Mucosa of rectum (tissue), 2 donors: Measurements from ENCODE around the gene RASEF.
"Not testable (repeated sequence)": the region's sequence is repeated elsewhere in the genome, so short reads cannot be mapped to it uniquely, and the experiment has no call there.

Source experiments
- H3K27ac ChIP-seq, 2 donors: one replicate each; pipeline ENCODE4 v1.7.0; 2013; ENCODE audit warnings: inconsistent platforms in 2 of 2, low read depth in 2 of 2, low read length in 2 of 2
- H3K27me3 ChIP-seq, 2 donors: one replicate each; pipeline ENCODE4 v1.7.0; 2013; ENCODE audit warnings: low read length in 2 of 2; ENCODE audit not compliant: control insufficient read depth in 2 of 2, insufficient read depth in 2 of 2
- H3K36me3 ChIP-seq, 2 donors: one replicate each; pipeline ENCODE4 v1.7.0; 2013; ENCODE audit warnings: low read length in 2 of 2; ENCODE audit not compliant: control insufficient read depth in 2 of 2, insufficient read depth in 2 of 2
- H3K4me1 ChIP-seq, 2 donors: one replicate each; pipeline ENCODE4 v1.7.0; 2013; ENCODE audit warnings: low read length in 2 of 2, mild to moderate bottlenecking in 1 of 2; ENCODE audit not compliant: control insufficient read depth in 2 of 2, insufficient read depth in 2 of 2
- H3K4me3 ChIP-seq, 2 donors: one replicate each; pipeline ENCODE4 v1.7.0; 2013; ENCODE audit warnings: low read length in 2 of 2
- H3K9ac ChIP-seq, 2 donors: one replicate each; pipeline ENCODE4 v1.7.0; 2013; ENCODE audit warnings: low read length in 2 of 2, low read depth in 1 of 2, mild to moderate bottlenecking in 1 of 2
- H3K9me3 ChIP-seq, 2 donors: one replicate each; pipeline ENCODE4 v1.7.0; 2013; ENCODE audit warnings: low read length in 2 of 2; ENCODE audit not compliant: control insufficient read depth in 2 of 2
- donor health status: healthy.
- donor health status: Normal muscosa, but diverticular disease.

Gene RASEF

GRCh38 chr9:83075932-83076331 is 13.0 kb upstream of the RASEF start:
- H3K36me3 ChIP-seq, H3K27ac ChIP-seq, H3K9ac ChIP-seq, H3K4me3 ChIP-seq, H3K4me1 ChIP-seq, H3K9me3 ChIP-seq, H3K27me3 ChIP-seq: not testable (repeated sequence)

- H3K36me3 ChIP-seq, H3K4me3 ChIP-seq, H3K9ac ChIP-seq, H3K27me3 ChIP-seq, H3K9me3 ChIP-seq, H3K4me1 ChIP-seq, H3K27ac ChIP-seq: not testable (repeated sequence)
These were observed 9.6 kb upstream of the RASEF start for GRCh38 chr9:83072498-83072897.

- H3K27ac ChIP-seq = no peak overlapping the region
- H3K4me1 ChIP-seq = no peaks in the 10 kb centered on the region
- no peaks in the 10 kb centered on the region for H3K9me3 ChIP-seq
- no peaks in the 10 kb centered on the region for H3K27me3 ChIP-seq
- H3K4me3 ChIP-seq = no peak overlapping the region
- no peak overlapping the region for H3K9ac ChIP-seq
- peaks cover 0 to 3% of the 10 kb centered on the region in 2 donors for H3K36me3 ChIP-seq
These were observed 8.7 kb upstream of the RASEF start for GRCh38 chr9:83071626-83072025.

- H3K27ac ChIP-seq = no peak overlapping the region
- H3K9me3 ChIP-seq = no peaks in the 10 kb centered on the region
- H3K9ac ChIP-seq = no peak overlapping the region
- no peaks in the 10 kb centered on the region for H3K4me1 ChIP-seq
- peaks cover 0 to 3% of the 10 kb centered on the region in 2 donors for H3K36me3 ChIP-seq
- no peaks in the 10 kb centered on the region for H3K27me3 ChIP-seq
- no peak overlapping the region for H3K4me3 ChIP-seq
These were observed 7.3 kb upstream of the RASEF start for GRCh38 chr9:83070261-83070660.

GRCh38 chr9:83069651-83070050 is 6.7 kb upstream of the RASEF start:
- Histone ChIP-seq H3K36me3 (peaks cover 0 to 3% of the 10 kb centered on the region in 2 donors), H3K4me3 (no peak overlapping the region), H3K9ac (no peak overlapping the region), H3K4me1 (no peaks in the 10 kb centered on the region), H3K27me3 (no peaks in the 10 kb centered on the region), H3K9me3 (no peaks in the 10 kb centered on the region), H3K27ac (no peak overlapping the region)

GRCh38 chr9:83068414-83068813 is 5.5 kb upstream of the RASEF start:
- no peak overlapping the region for H3K9ac ChIP-seq
- H3K27me3 ChIP-seq = no peaks in the 10 kb centered on the region
- no peaks in the 10 kb centered on the region for H3K4me1 ChIP-seq
- H3K9me3 ChIP-seq = no peaks in the 10 kb centered on the region
- H3K4me3 ChIP-seq = no peak overlapping the region
- H3K27ac ChIP-seq = no peak overlapping the region
- H3K36me3 ChIP-seq = peaks cover 0 to 3% of the 10 kb centered on the region in 2 donors

- H3K27ac ChIP-seq = no peak overlapping the region
These were observed 4.6 kb upstream of the RASEF start for GRCh38 chr9:83067579-83067978.

GRCh38 chr9:83066771-83067170 is 3.8 kb upstream of the RASEF start:
- peaks cover 0 to 3% of the 10 kb centered on the region in 2 donors for H3K36me3 ChIP-seq
- H3K27me3 ChIP-seq = no peaks in the 10 kb centered on the region
- no peaks in the 10 kb centered on the region for H3K4me1 ChIP-seq
- H3K27ac ChIP-seq = no peak overlapping the region
- no peaks in the 10 kb centered on the region for H3K9me3 ChIP-seq
- no peak overlapping the region for H3K4me3 ChIP-seq
- H3K9ac ChIP-seq = no peak overlapping the region

More at GRCh38 chr9:83067579-83067978, 4.6 kb upstream of the RASEF start:
- H3K4me3 ChIP-seq = no peak overlapping the region
- H3K27me3 ChIP-seq = no peaks in the 10 kb centered on the region
- H3K36me3 ChIP-seq = peaks cover 0 to 3% of the 10 kb centered on the region in 2 donors
- no peak overlapping the region for H3K9ac ChIP-seq
- H3K9me3 ChIP-seq = no peaks in the 10 kb centered on the region
- H3K4me1 ChIP-seq = no peaks in the 10 kb centered on the region

GRCh38 chr9:83065233-83065632 is 2.3 kb upstream of the RASEF start:
- Histone ChIP-seq H3K4me3 (no peak overlapping the region), H3K9me3 (no peaks in the 10 kb centered on the region), H3K9ac (no peak overlapping the region), H3K27me3 (no peaks in the 10 kb centered on the region), H3K27ac (no peak overlapping the region), H3K36me3 (peaks cover 0 to 3% of the 10 kb centered on the region in 2 donors), H3K4me1 (peaks cover 0 to 7% of the 10 kb centered on the region in 2 donors)

GRCh38 chr9:83061990-83062650 is 822 bp downstream of the RASEF start:
- Histone ChIP-seq H3K27me3 (no peaks in the 10 kb centered on the region), H3K9ac (peak overlapping the region; percentile 78 to 90), H3K9me3 (no peaks in the 10 kb centered on the region), H3K4me3 (peak overlapping the region; percentile 64 to 66), H3K36me3 (no peaks in the 10 kb centered on the region), H3K4me1 (peaks cover 5 to 19% of the 10 kb centered on the region in 2 donors), H3K27ac (peak overlapping the region; percentile 92 to 95)
